22Rv1 (cell line): ENCODE measurements around the gene COPZ2.

Source experiments
- H3K27ac ChIP-seq: fragments of 450-650 bp; 2 replicates; pipeline ENCODE4 v1.5.1; 2017
- CTCF ChIP-seq: fragments of 450-650 bp; IDR thresholded peaks from 2 replicates; pipeline ENCODE4 v1.5.1; 2017; ENCODE audit warnings: mild to moderate bottlenecking
- ZFX ChIP-seq: fragments of 450-650 bp; IDR thresholded peaks from 2 replicates; pipeline ENCODE4 v1.6.1; 2017; ENCODE audit warnings: antibody characterized with exemption, borderline replicate concordance

COPZ2 gene

DNA sequence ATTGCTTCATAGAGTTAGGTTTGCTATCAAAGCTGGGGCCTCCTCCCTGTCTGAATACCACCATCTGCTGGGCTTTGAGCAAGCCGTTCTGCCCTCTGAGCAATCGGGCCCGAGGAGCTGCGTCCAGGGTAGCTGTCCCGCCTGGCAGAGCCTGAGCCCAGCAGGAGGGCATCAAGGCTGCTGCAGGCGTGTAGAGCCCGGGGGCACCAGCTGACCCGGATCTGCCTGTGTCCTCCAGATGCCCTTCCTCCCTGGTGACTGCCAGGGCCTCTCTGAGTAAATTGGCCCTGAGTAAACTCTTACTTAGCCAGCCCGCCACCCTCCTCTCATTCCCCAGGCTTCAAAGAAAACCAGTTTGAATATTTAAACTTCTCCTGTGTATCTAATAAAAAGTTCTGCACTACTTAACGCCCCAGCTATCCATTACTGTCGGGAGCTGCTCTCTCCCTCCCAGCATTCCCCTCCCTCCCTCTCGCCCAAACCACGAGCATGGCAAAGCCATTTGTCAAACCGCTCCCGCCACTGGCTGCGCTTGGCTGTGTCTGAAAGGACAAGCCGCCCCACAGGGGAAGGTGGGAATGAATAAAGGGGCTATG, 50.3 kb downstream of the COPZ2 start:
- no peak for TF ChIP-seq ZFX
- TF ChIP-seq CTCF, result no peak
- H3K27ac ChIP-seq, result peak overlapping the region; percentile 85

- TF ChIP-seq ZFX (no peak), CTCF (no peak)
- H3K27ac ChIP-seq, result peak overlapping the region; percentile 85
Measured at GRCh38 chr17:47986520-47986919, 51.1 kb downstream of the COPZ2 start.

DNA sequence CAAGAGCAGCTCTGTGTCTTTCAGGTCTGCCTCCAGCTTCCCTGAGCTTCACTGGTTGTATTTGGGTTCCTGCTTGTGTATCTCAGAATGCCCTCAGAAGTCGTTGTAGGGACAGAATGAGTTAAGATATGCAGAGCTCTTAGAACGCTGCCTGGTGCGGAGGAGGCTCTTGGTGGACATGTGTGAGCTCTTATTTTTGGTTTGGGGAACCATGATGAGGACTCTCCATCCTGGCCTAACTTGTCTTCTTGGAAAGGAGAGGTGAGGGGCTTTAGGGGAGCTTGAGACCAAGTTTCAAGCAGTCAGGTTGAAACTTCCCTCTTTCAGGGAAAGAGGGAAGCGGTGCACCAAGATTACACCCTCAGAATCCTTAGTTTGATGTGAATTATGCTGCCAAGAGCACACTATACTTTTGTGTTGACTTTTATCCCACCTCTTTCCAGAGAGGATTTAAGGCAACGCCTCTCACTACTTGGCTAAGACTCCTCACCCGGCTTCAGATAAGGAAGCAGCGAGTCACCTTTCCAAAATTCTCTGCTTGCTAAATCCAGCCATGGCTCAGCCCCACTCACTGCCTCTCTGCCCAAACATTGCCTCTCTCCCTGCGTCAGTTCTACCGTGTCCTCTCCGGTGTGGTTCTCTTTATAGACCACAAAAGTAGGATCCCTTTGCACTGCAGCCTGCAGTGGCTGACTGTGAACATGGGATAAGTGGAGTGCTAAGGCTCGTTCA, 53.9 kb downstream of the COPZ2 start:
- H3K27ac ChIP-seq, result no peak overlapping the region
- no peak for TF ChIP-seq CTCF
- TF ChIP-seq ZFX, result no peak

GRCh38 chr17:47982645-47983390, 54.8 kb downstream of the COPZ2 start:
- TF ChIP-seq ZFX (no peak), CTCF (no peak)
- no peak overlapping the region for H3K27ac ChIP-seq

- no peak overlapping the region for H3K27ac ChIP-seq
- TF ChIP-seq CTCF (no peak), ZFX (no peak)
Measured at GRCh38 chr17:47982091-47982617, 55.4 kb downstream of the COPZ2 start.

GRCh38 chr17:47981462-47981861, 56.1 kb downstream of the COPZ2 start:
- TF ChIP-seq ZFX (no peak), CTCF (no peak)
- H3K27ac ChIP-seq, result no peak overlapping the region

- no peak overlapping the region for H3K27ac ChIP-seq
- TF ChIP-seq CTCF, result no peak
- TF ChIP-seq ZFX, result no peak
Measured at GRCh38 chr17:47980541-47980940, 57.1 kb downstream of the COPZ2 start.
